ENCODE data around the gene PIEZO1. TPM values are rescaled to one million over a fixed set of nuclear protein-coding genes. Genes with fewer than 3 reads are reported as not detected.

The PIEZO1 gene
- total RNA-seq, 1 donor from 2014 or later = 196 TPM

DNA sequence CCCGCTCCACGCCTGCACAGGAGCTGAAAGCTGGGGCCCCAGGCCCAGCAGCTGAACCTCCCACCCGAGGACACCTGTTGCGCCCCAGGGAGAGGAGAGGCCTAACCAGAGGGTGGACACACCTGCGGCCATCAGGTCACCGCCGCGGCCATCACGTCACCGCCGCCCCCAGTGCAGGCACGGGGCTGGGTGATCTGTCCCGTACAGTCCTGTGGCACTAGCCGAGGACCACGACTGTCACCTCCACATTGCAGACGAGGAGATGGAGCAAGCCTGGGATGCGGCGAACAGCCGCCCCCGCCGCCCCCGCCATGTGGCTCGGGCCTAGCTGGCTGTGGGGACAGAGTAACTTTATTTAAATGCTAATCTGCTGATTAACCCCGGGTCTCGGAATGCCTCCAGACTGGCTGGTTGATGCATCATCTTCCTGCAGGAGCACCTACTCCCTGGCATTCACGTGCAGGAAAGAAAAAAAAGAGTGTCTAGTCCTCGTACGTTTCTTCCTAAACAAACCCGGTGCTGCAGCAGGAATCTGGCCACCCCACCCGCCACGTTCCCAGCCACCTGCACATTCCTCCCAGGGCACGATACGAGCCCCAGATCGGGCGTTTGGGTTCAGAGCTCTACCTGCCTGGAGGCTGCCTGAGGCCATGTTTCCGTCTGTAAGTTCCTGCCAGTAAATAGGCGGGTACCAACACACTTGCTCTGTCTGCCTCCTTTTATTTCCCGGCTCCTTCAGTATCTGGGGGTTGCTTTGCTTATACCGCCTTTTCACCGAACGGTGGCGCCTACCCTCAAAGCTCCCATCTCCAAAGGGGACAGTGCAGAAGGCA, 29.9 kb downstream of the PIEZO1 start:
- Histone ChIP-seq H3K27me3 (no peaks in the 10 kb centered on the region), H3K27ac (no peak overlapping the region), H3K36me3 (no peaks in the 10 kb centered on the region), H3K4me3 (no peak overlapping the region), H3K4me1 (peaks cover 21% of the 10 kb centered on the region), H3K9me3 (no peaks in the 10 kb centered on the region)
- DNase-seq = no peak
- intact Hi-C loops (cut with DNase I) = no loop called here
- ATAC-seq = peak; percentile 2
- TF ChIP-seq, protein P1, sequence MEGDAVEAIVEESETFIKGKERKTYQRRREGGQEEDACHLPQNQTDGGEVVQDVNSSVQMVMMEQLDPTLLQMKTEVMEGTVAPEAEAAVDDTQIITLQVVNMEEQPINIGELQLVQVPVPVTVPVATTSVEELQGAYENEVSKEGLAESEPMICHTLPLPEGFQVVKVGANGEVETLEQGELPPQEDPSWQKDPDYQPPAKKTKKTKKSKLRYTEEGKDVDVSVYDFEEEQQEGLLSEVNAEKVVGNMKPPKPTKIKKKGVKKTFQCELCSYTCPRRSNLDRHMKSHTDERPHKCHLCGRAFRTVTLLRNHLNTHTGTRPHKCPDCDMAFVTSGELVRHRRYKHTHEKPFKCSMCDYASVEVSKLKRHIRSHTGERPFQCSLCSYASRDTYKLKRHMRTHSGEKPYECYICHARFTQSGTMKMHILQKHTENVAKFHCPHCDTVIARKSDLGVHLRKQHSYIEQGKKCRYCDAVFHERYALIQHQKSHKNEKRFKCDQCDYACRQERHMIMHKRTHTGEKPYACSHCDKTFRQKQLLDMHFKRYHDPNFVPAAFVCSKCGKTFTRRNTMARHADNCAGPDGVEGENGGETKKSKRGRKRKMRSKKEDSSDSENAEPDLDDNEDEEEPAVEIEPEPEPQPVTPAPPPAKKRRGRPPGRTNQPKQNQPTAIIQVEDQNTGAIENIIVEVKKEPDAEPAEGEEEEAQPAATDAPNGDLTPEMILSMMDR (IDR thresholded peaks at IDR 0.05) = no peak

DNA sequence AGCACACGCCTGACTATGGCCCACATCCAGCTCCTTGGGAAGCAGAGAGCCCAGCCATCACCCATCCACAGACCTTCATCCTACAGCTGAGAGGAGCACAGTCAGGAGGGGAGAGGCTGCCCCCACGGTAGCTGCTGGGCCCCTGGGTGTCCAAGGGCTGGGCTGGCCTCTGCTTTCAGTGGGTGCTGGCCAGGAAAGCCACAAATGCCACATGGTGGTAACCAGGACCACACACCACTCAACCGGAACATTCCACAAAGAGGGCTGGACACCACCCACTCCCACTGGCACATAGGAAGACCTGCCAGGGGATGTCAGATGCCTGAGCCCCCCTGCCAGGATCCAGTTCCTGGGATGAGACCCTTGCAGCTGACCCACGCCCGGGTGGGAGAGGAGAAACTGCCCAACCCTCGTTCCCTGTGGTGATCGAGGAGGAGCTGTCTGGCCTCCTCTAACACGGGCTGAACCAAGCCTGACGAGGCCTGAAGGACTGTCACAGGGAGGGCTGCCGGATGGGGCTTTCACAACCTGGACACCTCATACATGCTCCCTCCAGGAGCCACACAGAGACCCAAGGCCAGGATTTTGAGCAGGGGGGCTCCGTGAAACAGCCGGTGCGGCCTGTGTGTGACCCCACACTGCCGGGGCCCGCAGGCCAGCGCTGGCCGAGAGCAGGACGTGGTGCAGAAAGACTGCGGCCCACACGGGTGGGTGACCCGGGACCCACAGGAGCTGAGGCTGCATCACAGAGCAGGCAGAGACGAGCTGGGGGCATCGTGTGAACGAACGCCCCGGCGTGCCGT, 30.7 kb downstream of the PIEZO1 start:
- TF ChIP-seq, protein P1 (IDR thresholded peaks at IDR 0.05) = no peak
- H3K36me3 ChIP-seq = no peaks in the 10 kb centered on the region
- peaks cover 13% of the 10 kb centered on the region for H3K4me1 ChIP-seq
- H3K4me3 ChIP-seq = no peak overlapping the region
- intact Hi-C loops (cut with DNase I) = no loop called here
- no peak for ATAC-seq
- H3K27me3 ChIP-seq = no peaks in the 10 kb centered on the region
- H3K9me3 ChIP-seq = no peaks in the 10 kb centered on the region
- no peak overlapping the region for H3K27ac ChIP-seq
- DNase-seq = no peak

DNA sequence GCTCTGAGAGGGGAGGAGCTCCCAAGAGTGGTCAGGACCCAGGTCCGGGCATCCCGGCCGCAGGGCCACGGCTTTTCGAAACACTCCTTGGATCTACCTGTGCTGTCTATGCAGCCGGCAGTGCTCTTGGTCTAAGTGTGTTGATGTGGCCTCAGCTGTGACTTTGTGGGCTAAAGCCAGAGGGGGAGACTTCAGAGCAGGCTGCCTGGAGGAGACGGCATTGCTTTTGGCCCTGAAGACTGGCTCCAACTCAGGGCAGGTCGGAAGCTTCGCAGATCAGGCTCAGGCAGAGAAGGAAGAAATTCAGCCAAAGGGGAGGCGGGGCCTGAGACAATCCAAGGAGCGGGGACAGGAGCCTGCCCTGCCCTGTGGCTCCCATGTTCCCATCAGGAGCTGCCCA, 31.4 kb downstream of the PIEZO1 start:
- intact Hi-C loops (cut with DNase I) = no loop called here
- H3K9me3 ChIP-seq = no peaks in the 10 kb centered on the region
- TF ChIP-seq, protein P1 (IDR thresholded peaks at IDR 0.05) = no peak
- no peak for ATAC-seq
- H3K27ac ChIP-seq = no peak overlapping the region
- no peaks in the 10 kb centered on the region for H3K36me3 ChIP-seq
- H3K4me3 ChIP-seq = no peak overlapping the region
- H3K27me3 ChIP-seq = no peaks in the 10 kb centered on the region
- DNase-seq = no peak
- peaks cover 6% of the 10 kb centered on the region for H3K4me1 ChIP-seq

DNA sequence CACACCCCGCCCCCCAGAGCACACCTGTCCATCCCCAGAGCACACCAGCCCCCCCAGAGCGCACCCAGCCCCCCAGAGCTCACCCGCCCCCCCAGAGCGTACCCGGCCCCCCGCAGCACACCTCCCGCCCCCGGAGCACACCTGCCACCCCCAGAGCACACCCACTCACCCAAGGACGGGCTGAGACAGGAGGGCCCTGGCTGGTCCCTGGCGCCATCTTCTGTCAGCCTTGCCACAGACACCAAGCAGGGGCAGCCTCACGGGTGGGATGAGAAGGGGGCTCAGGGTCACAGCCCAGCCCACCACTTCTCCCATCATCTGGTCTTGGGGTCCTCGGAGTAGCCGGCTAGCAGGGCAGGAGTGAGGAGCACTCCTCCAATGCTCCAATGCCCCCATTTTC, 31.8 kb downstream of the PIEZO1 start:
- intact Hi-C loops (cut with DNase I) = no loop called here

DNA sequence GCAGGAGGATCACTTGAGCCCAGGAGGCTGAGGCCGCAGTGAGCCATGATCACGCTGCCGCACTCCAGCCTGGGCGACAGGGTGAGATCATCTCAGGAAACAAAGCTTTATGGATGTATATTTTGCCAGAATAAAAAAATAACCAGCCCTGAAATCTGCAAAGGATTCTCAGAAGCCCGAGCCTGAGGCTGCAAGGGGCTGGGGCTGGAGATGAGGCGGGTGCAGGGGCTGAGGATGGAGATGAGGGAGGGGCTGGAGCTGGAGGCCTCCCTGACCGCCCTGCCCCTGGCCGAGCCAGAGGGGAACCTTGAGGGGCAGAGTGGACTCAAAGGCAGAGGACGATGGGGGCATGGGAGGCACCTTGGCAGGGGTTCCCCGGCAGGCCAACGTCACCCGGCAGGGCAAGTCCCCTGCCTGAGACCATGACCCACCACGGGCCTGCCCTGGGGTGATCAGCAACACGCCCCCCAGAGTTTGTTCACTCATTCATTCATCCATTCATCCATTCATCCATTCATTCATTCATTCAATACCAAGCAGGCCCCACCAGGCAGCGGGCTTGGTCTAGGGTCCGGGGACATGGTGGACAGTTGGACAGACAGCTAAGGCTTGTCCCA, 32.5 kb downstream of the PIEZO1 start:
- no peaks in the 10 kb centered on the region for H3K36me3 ChIP-seq
- DNase-seq = no peak
- H3K4me1 ChIP-seq = no peaks in the 10 kb centered on the region
- H3K9me3 ChIP-seq = no peaks in the 10 kb centered on the region
- TF ChIP-seq, protein P1 (IDR thresholded peaks at IDR 0.05) = no peak
- H3K4me3 ChIP-seq = no peak overlapping the region
- no peaks in the 10 kb centered on the region for H3K27me3 ChIP-seq
- intact Hi-C loops (cut with DNase I) = no loop called here
- no peak overlapping the region for H3K27ac ChIP-seq
- no peak for ATAC-seq

More for the DNA sequence above, 31.8 kb downstream of the PIEZO1 start:
- Histone ChIP-seq H3K27me3 (no peaks in the 10 kb centered on the region), H3K9me3 (no peaks in the 10 kb centered on the region), H3K4me3 (no peak overlapping the region), H3K36me3 (no peaks in the 10 kb centered on the region), H3K4me1 (peaks cover 2% of the 10 kb centered on the region), H3K27ac (no peak overlapping the region)
- TF ChIP-seq, protein P1 (IDR thresholded peaks at IDR 0.05) = no peak
- no peak for ATAC-seq
- DNase-seq = no peak
